Fibroblast of lung (primary cell): ENCODE results near the gene SERPINE2. TPM values are rescaled to one million over a fixed set of nuclear protein-coding genes. Genes with fewer than 3 reads are reported as not detected.

Experiments used
- DNase-seq, 2 donors: peaks; one replicate each; pipeline versions ENCODE4 v3.0.0 to v3.0.0-alpha.2; 2010; ENCODE audit warnings: low read depth in 2 of 2
- H2AFZ ChIP-seq: 2 replicates; pipeline ENCODE4 v1.5.1; 2012; ENCODE audit warnings: low read length, control low read depth, inconsistent platforms
- H3K27ac ChIP-seq: 2 replicates; pipeline ENCODE4 v1.5.1; 2011; ENCODE audit warnings: low read length, control low read depth; ENCODE audit not compliant: insufficient read depth
- H3K27me3 ChIP-seq: 2 replicates; pipeline ENCODE4 v1.5.1; 2011; ENCODE audit warnings: mild to moderate bottlenecking, low read length; ENCODE audit not compliant: control insufficient read depth, insufficient read depth
- H3K36me3 ChIP-seq: 2 replicates; pipeline ENCODE4 v1.5.1; 2011; ENCODE audit warnings: low read length; ENCODE audit not compliant: control insufficient read depth, insufficient read depth
- H3K4me1 ChIP-seq: 2 replicates; pipeline ENCODE4 v1.5.1; 2011; ENCODE audit warnings: low read length; ENCODE audit not compliant: control insufficient read depth, insufficient read depth; ENCODE audit errors: extremely low read depth
- H3K4me2 ChIP-seq: 2 replicates; pipeline ENCODE4 v1.5.1; 2011; ENCODE audit warnings: low read length, control low read depth; ENCODE audit not compliant: insufficient read depth; ENCODE audit errors: extremely low read depth
- H3K4me3 ChIP-seq, 4 experiments: fragments of 200-600 bp in 1 of 4; sonication (generic) in 1 of 4; replicated peaks in 1 of 4; 2 replicates each; pipeline ENCODE4 v1.5.1; 2011 to 2016; ENCODE audit warnings: low read length in 4 of 4, low read depth in 3 of 4, mild to moderate bottlenecking in 3 of 4, control low read depth in 2 of 4, inconsistent platforms in 1 of 4, mixed read lengths in 1 of 4; ENCODE audit not compliant: insufficient read depth in 1 of 4; ENCODE audit errors: control extremely low read depth in 1 of 4
- H3K79me2 ChIP-seq: 2 replicates; pipeline ENCODE4 v1.5.1; 2012; ENCODE audit warnings: mild to moderate bottlenecking, low read length, inconsistent platforms; ENCODE audit not compliant: control insufficient read depth, insufficient read depth
- H3K9ac ChIP-seq: 2 replicates; pipeline ENCODE4 v1.5.1; 2011; ENCODE audit warnings: mild to moderate bottlenecking, low read length, control low read depth; ENCODE audit not compliant: insufficient read depth
- H3K9me3 ChIP-seq: 2 replicates; pipeline ENCODE4 v1.5.1; 2012; ENCODE audit warnings: low read depth, low read length; ENCODE audit not compliant: control insufficient read depth, insufficient read depth
- H4K20me1 ChIP-seq: 2 replicates; pipeline ENCODE4 v1.5.1; 2011; ENCODE audit warnings: low read length; ENCODE audit not compliant: control insufficient read depth, insufficient read depth; ENCODE audit errors: extremely low read depth
- EZH2 ChIP-seq: IDR thresholded peaks from 2 replicates; pipeline ENCODE4 v1.5.1; 2012; ENCODE audit warnings: low read length, control low read depth, mild to moderate bottlenecking; ENCODE audit errors: missing control alignments
- polyA plus RNA-seq, 2 donors: library from polyadenylated mRNA; depleted of rRNA in 1 of 2; stranded (reverse) in 1 of 2; unstranded in 1 of 2; fragments of >200 nt; gene quantifications; 2 replicates each; pipeline ENCODE4 v1.2.1, GENCODE V29; 2011 to 2012; ENCODE audit warnings: missing spikeins in 1 of 2
- total RNA-seq: library from RNA; depleted of rRNA; stranded (reverse); fragments of >200 nt; gene quantifications from 2 replicates; pipeline ENCODE4 v1.2.1, GENCODE V29; 2014
- TF ChIP-seq, protein P1 (sequence below), 2 donors: IDR thresholded peaks in 1 of 2; conservative IDR thresholded peaks in 1 of 2; 1 replicate in 1 of 2; 2 replicates in 1 of 2; pipeline ENCODE4 v1.5.1; 2011 to 2012; ENCODE audit warnings: low read length in 2 of 2, control low read depth in 1 of 2, inconsistent platforms in 1 of 2, low read depth in 1 of 2, mild to moderate bottlenecking in 1 of 2

The SERPINE2 gene
- total and polyA plus RNA-seq, 2 donors (not counting 1 experiment from before 2014, with no cell fraction given), result 77.9 to 149 TPM

DNA sequence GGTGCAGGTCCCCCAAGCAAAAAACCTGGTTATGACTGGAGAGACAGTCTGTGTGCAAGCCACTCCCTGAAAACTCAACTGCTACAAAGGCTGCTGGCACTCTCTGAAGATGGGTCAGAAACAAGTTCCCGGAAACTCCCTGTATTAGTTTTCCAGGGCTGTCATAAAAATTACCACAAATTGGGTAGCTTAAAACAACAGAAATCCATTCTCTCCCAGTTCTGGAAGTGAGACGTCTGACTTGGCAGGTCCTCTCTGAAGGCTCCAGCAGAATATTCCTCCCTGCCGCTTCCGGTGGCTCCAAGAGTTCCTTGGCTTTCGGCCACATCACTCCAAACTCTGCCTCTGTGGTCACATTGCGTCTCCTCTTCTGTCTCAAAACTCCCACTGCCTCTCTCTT lies 30.1 kb upstream of the SERPINE2 start:
- H2AFZ ChIP-seq, result no peak overlapping the region
- H3K4me2 ChIP-seq, result no peak overlapping the region
- H3K79me2 ChIP-seq, result no peaks in the 10 kb centered on the region
- H3K4me3 ChIP-seq, result no peak overlapping the region
- H3K4me1 ChIP-seq, result no peaks in the 10 kb centered on the region
- no peak overlapping the region for H3K9ac ChIP-seq
- DNase-seq, result peak in 1 of 2 donors; percentile 52
- TF ChIP-seq, protein P1, sequence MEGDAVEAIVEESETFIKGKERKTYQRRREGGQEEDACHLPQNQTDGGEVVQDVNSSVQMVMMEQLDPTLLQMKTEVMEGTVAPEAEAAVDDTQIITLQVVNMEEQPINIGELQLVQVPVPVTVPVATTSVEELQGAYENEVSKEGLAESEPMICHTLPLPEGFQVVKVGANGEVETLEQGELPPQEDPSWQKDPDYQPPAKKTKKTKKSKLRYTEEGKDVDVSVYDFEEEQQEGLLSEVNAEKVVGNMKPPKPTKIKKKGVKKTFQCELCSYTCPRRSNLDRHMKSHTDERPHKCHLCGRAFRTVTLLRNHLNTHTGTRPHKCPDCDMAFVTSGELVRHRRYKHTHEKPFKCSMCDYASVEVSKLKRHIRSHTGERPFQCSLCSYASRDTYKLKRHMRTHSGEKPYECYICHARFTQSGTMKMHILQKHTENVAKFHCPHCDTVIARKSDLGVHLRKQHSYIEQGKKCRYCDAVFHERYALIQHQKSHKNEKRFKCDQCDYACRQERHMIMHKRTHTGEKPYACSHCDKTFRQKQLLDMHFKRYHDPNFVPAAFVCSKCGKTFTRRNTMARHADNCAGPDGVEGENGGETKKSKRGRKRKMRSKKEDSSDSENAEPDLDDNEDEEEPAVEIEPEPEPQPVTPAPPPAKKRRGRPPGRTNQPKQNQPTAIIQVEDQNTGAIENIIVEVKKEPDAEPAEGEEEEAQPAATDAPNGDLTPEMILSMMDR (conservative IDR thresholded peaks at IDR 0.05 in 1 of 2, IDR thresholded peaks at IDR 0.05 in 1 of 2; ENCODE audit: low read depth in 1 of 2, low read length in 2 of 2), result no peak
- TF ChIP-seq EZH2, result no peak
- no peaks in the 10 kb centered on the region for H3K27me3 ChIP-seq
- H3K27ac ChIP-seq, result no peak overlapping the region
- no peaks in the 10 kb centered on the region for H4K20me1 ChIP-seq
- H3K36me3 ChIP-seq, result no peaks in the 10 kb centered on the region
- no peaks in the 10 kb centered on the region for H3K9me3 ChIP-seq

DNA sequence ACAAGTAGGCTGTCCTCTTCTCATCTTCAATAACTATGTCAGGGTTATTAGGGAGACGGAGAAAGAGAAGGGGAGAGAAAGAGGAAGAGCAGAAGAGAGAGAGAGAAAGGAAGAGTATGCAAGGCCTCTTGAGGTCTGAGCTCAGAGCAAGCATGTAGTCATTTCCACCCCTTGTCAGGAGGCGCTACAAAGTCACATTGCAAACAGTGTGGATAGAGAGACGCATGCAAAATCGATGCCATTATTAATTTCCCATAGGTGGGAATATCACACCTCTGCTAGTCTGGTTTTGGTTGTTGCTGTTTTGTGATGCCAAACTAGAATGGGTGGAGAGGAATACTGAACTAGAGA lies 24.2 kb upstream of the SERPINE2 start:
- no peaks in the 10 kb centered on the region for H3K36me3 ChIP-seq
- no peak overlapping the region for H3K4me2 ChIP-seq
- DNase-seq, result no peak
- no peak for TF ChIP-seq EZH2
- TF ChIP-seq, protein P1 (conservative IDR thresholded peaks at IDR 0.05 in 1 of 2, IDR thresholded peaks at IDR 0.05 in 1 of 2; ENCODE audit: low read depth in 1 of 2, low read length in 2 of 2), result no peak
- H3K79me2 ChIP-seq, result no peaks in the 10 kb centered on the region
- H3K4me3 ChIP-seq, result no peak overlapping the region
- no peaks in the 10 kb centered on the region for H3K4me1 ChIP-seq
- no peak overlapping the region for H3K27ac ChIP-seq
- no peaks in the 10 kb centered on the region for H4K20me1 ChIP-seq
- no peak overlapping the region for H3K9ac ChIP-seq
- H2AFZ ChIP-seq, result no peak overlapping the region
- H3K27me3 ChIP-seq, result peaks cover 2% of the 10 kb centered on the region
- no peaks in the 10 kb centered on the region for H3K9me3 ChIP-seq

DNA sequence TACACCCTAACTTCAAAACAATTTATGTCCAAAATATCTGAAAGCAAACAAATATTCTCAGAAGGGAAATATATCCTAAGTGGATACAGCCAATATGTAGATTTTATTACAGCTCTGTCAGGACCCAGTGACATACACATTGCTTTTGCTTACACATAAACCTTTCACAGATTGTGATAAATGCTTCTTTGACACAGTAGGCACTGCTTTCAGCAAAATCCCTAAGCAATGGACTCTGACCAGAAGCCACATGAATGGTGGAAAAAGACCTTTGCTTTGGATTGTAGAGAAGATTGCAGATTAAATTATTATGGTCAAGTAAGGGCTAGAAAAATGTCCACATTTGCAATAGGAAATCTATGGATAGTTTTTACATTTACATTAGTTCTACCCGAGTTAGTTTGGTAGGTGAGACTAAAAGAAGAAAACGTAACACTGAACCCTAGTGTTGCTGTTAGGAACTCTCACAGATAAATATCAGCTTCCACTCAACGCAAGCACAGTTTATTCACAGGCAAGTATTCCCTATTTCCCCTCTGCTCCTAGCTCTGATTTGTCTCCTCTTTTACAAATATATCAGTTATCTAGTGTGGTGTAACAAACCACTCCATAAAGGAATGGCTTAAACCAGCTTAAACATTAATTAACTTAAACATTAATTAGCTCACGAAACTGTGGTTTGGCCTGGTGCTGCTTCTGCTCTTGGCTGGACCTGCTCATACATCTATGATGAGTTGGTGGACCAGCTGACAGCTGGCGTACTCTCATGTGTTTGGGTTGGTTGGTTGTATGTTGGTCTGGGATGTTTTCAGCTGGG lies 23.6 kb upstream of the SERPINE2 start:
- H3K4me2 ChIP-seq, result no peak overlapping the region
- no peaks in the 10 kb centered on the region for H4K20me1 ChIP-seq
- no peak overlapping the region for H3K4me3 ChIP-seq
- no peaks in the 10 kb centered on the region for H3K79me2 ChIP-seq
- no peak overlapping the region for H3K27ac ChIP-seq
- H3K4me1 ChIP-seq, result no peaks in the 10 kb centered on the region
- TF ChIP-seq, protein P1 (conservative IDR thresholded peaks at IDR 0.05 in 1 of 2, IDR thresholded peaks at IDR 0.05 in 1 of 2; ENCODE audit: low read depth in 1 of 2, low read length in 2 of 2), result no peak
- no peak for TF ChIP-seq EZH2
- H3K9ac ChIP-seq, result no peak overlapping the region
- H3K36me3 ChIP-seq, result no peaks in the 10 kb centered on the region
- H3K9me3 ChIP-seq, result no peaks in the 10 kb centered on the region
- DNase-seq, result no peak
- peaks cover 2% of the 10 kb centered on the region for H3K27me3 ChIP-seq
- H2AFZ ChIP-seq, result no peak overlapping the region
